ENCODE results near the gene NDUFC1. TPM values are rescaled to one million over a fixed set of nuclear protein-coding genes. Genes with fewer than 3 reads are reported as not detected.
A peak's percentile ranks its signal among the peaks of the same experiment; 100 is the strongest.

Gene NDUFC1
- total and polyA plus RNA-seq, 9 of the 15 experiments (the other 6 are each of a cell fraction or from before 2014, with no cell fraction given) = 58.9 to 378 (median 120) TPM

GRCh38 chr4:139301113-139301820 is 1.0 kb downstream of the NDUFC1 start, which contains the start of gene NAA15 (continued):
- TF ChIP-seq CHAMP1 (IDR thresholded peaks at IDR 0.05) (no peak), E2F8 (IDR thresholded peaks at IDR 0.05; ENCODE audit: low read depth, partially characterized antibody) (no peak), CREB5 (CRISPR knock-in tag; IDR thresholded peaks at IDR 0.05) (no peak), MLLT1 (IDR thresholded peaks at IDR 0.05) (peak; percentile 23 to 89), BCOR (IDR thresholded peaks at IDR 0.05) (0 out of 2 replicates have a peak, but pooled peaks have one; percentile 8), KAT7 (CRISPR knock-in tag; IDR thresholded peaks at IDR 0.05; ENCODE audit: borderline replicate concordance) (no peak; the same call in 1 of the 2 replicates), SMAD4 (CRISPR knock-in tag; conservative IDR thresholded peaks at IDR 0.05) (peak; percentile 68), ZNF444 (CRISPR knock-in tag; IDR thresholded peaks at IDR 0.05) (no peak), SP2 (IDR thresholded peaks at IDR 0.05; ENCODE audit: extremely low read depth, low read depth, low read length, poor library complexity, severe bottlenecking) (no peak), MYBL2 (IDR thresholded peaks at IDR 0.05; ENCODE audit: low read depth) (no peak), MYBL2 (CRISPR knock-in tag; IDR thresholded peaks at IDR 0.05; ENCODE audit: borderline replicate concordance) (no peak), KDM1A (IDR thresholded peaks at IDR 0.05) (no peak), ZMIZ1 (IDR thresholded peaks at IDR 0.05; ENCODE audit: low read depth in 2 of 2, low read length in 2 of 2) (peak in 1 of 2 experiments; percentile 27; a peak in 1 of 4 replicates), BMI1 (IDR thresholded peaks at IDR 0.05; ENCODE audit: low read length) (no peak), CCNT2 (IDR thresholded peaks at IDR 0.05; ENCODE audit: borderline replicate concordance, extremely low read depth, insufficient read length, low read depth, low read length) (peak; percentile 37)

Measured in K562 (cell line).